HTERT RPE-1 (cell line): ENCODE results near the gene PLA2G2A.

Experiments
- in situ Hi-C: fragments of 300-500 bp; cut with MboI; formaldehyde crosslinking; loops from 4 replicates; pipeline ENCODE4 v1.14.3; 2020; ENCODE audit warnings: low sequenced_read_pairs

The PLA2G2A gene

GRCh38 chr1:19974822-19975416 lies 4.5 kb downstream of the PLA2G2A start:
- in situ Hi-C loops = no loop called here

- in situ Hi-C loops = no loop called here
These were observed 5.8 kb downstream of the PLA2G2A start for GRCh38 chr1:19973616-19974015.

- in situ Hi-C loops = no loop called here
These were observed 7.8 kb downstream of the PLA2G2A start for GRCh38 chr1:19971664-19972063.

GRCh38 chr1:19969898-19970660 lies 9.3 kb downstream of the PLA2G2A start:
- in situ Hi-C loops = no loop called here

- in situ Hi-C loops = no loop called here
These were observed 11.6 kb downstream of the PLA2G2A start for GRCh38 chr1:19967808-19968207.

GRCh38 chr1:19964542-19964941 lies 14.9 kb downstream of the PLA2G2A start:
- in situ Hi-C loops = no loop called here

GRCh38 chr1:19963636-19964035 lies 15.8 kb downstream of the PLA2G2A start:
- in situ Hi-C loops = no loop called here

GRCh38 chr1:19960591-19960990 lies 18.8 kb downstream of the PLA2G2A start:
- in situ Hi-C loops = no loop called here

GRCh38 chr1:19957779-19958178 lies 21.6 kb downstream of the PLA2G2A start:
- in situ Hi-C loops = no loop called here

- in situ Hi-C loops = no loop called here
These were observed 23.8 kb downstream of the PLA2G2A start for GRCh38 chr1:19955534-19956170.

- in situ Hi-C loops = no loop called here
These were observed 25.4 kb downstream of the PLA2G2A start for GRCh38 chr1:19954059-19954458.

- in situ Hi-C loops = no loop called here
These were observed 30.4 kb downstream of the PLA2G2A start for GRCh38 chr1:19949016-19949415.

GRCh38 chr1:19946971-19947370 lies 32.4 kb downstream of the PLA2G2A start:
- in situ Hi-C loops = no loop called here

- in situ Hi-C loops = no loop called here
These were observed 33.1 kb downstream of the PLA2G2A start for GRCh38 chr1:19946331-19946751.

GRCh38 chr1:19945914-19946313 lies 33.5 kb downstream of the PLA2G2A start:
- in situ Hi-C loops = no loop called here

- in situ Hi-C loops = no loop called here
These were observed 36.8 kb downstream of the PLA2G2A start for GRCh38 chr1:19942657-19943056.

- in situ Hi-C loops = no loop called here
These were observed 37.3 kb downstream of the PLA2G2A start for GRCh38 chr1:19942088-19942487.

GRCh38 chr1:19941206-19941568 lies 38.2 kb downstream of the PLA2G2A start:
- in situ Hi-C loops = no loop called here

GRCh38 chr1:19940486-19941205 lies 38.8 kb downstream of the PLA2G2A start:
- in situ Hi-C loops = no loop called here

- in situ Hi-C loops = no loop called here
These were observed 40.9 kb downstream of the PLA2G2A start for GRCh38 chr1:19938472-19938871.

GRCh38 chr1:19936061-19936750 lies 43.2 kb downstream of the PLA2G2A start:
- in situ Hi-C loops = no loop called here
